ENCODE results near the gene SMARCD3.

The SMARCD3 gene

GRCh38 chr7:151209588-151209987, 38.9 kb downstream of the SMARCD3 start:
- Mint-ChIP-seq H3K4me1 (no peaks in the 10 kb centered on the region), H3K27ac (no peak overlapping the region), H3K9me3 (no peaks in the 10 kb centered on the region), H3K4me3 (no peak overlapping the region), H3K27me3 (ENCODE audit: low read depth) (peaks cover 19% of the 10 kb centered on the region), H3K36me3 (ENCODE audit: low read depth) (peaks cover 17% of the 10 kb centered on the region)
- no peak for TF ChIP-seq CTCF (IDR thresholded peaks at IDR 0.05; ENCODE audit: unreplicated experiment in 3 of 3)

GRCh38 chr7:151208253-151208862, 40.1 kb downstream of the SMARCD3 start:
- Mint-ChIP-seq H3K27ac (no peak overlapping the region), H3K4me3 (no peak overlapping the region), H3K36me3 (ENCODE audit: low read depth) (peaks cover 9% of the 10 kb centered on the region), H3K9me3 (no peaks in the 10 kb centered on the region), H3K27me3 (ENCODE audit: low read depth) (peaks cover 23% of the 10 kb centered on the region), H3K4me1 (no peaks in the 10 kb centered on the region)
- TF ChIP-seq CTCF (IDR thresholded peaks at IDR 0.05; ENCODE audit: unreplicated experiment in 3 of 3): no peak

GRCh38 chr7:151207804-151208203, 40.7 kb downstream of the SMARCD3 start:
- Mint-ChIP-seq H3K4me3 (no peak overlapping the region), H3K36me3 (ENCODE audit: low read depth) (peaks cover 4% of the 10 kb centered on the region), H3K27ac (no peak overlapping the region), H3K4me1 (no peaks in the 10 kb centered on the region), H3K9me3 (no peaks in the 10 kb centered on the region), H3K27me3 (ENCODE audit: low read depth) (peaks cover 23% of the 10 kb centered on the region)
- no peak for TF ChIP-seq CTCF (IDR thresholded peaks at IDR 0.05; ENCODE audit: unreplicated experiment in 3 of 3)

- Mint-ChIP-seq H3K4me3 (no peak overlapping the region), H3K27me3 (ENCODE audit: low read depth) (peaks cover 23% of the 10 kb centered on the region), H3K36me3 (ENCODE audit: low read depth) (peaks cover 4% of the 10 kb centered on the region), H3K4me1 (no peaks in the 10 kb centered on the region), H3K9me3 (no peaks in the 10 kb centered on the region), H3K27ac (no peak overlapping the region)
- TF ChIP-seq CTCF (IDR thresholded peaks at IDR 0.05; ENCODE audit: unreplicated experiment in 3 of 3): no peak
These were observed 41.2 kb downstream of the SMARCD3 start for GRCh38 chr7:151207315-151207714.

GRCh38 chr7:151206914-151207313, 41.6 kb downstream of the SMARCD3 start:
- Mint-ChIP-seq H3K4me3 (no peak overlapping the region), H3K4me1 (no peaks in the 10 kb centered on the region), H3K9me3 (no peaks in the 10 kb centered on the region), H3K27ac (no peak overlapping the region), H3K36me3 (ENCODE audit: low read depth) (peaks cover 4% of the 10 kb centered on the region), H3K27me3 (ENCODE audit: low read depth) (peaks cover 23% of the 10 kb centered on the region)
- no peak for TF ChIP-seq CTCF (IDR thresholded peaks at IDR 0.05; ENCODE audit: unreplicated experiment in 3 of 3)

GRCh38 chr7:151205730-151206129, 42.8 kb downstream of the SMARCD3 start:
- Mint-ChIP-seq H3K9me3 (no peaks in the 10 kb centered on the region), H3K36me3 (ENCODE audit: low read depth) (peaks cover 2% of the 10 kb centered on the region), H3K27ac (no peak overlapping the region), H3K27me3 (ENCODE audit: low read depth) (peaks cover 23% of the 10 kb centered on the region), H3K4me3 (no peak overlapping the region), H3K4me1 (no peaks in the 10 kb centered on the region)
- no peak for TF ChIP-seq CTCF (IDR thresholded peaks at IDR 0.05; ENCODE audit: unreplicated experiment in 3 of 3)

All from nephron (organoid).